ENCODE measurements around the gene ATP6V1A. TPM values are rescaled to one million over a fixed set of nuclear protein-coding genes. Genes with fewer than 3 reads are reported as not detected.

The ATP6V1A gene
- polyA plus RNA-seq, 3 donors, result 35.1 to 295 (median 254) TPM

GRCh38 chr3:113754494-113755159 lies 7.8 kb downstream of the ATP6V1A start:
- Histone ChIP-seq H3K27ac (ENCODE audit: low read depth in 1 of 2, low read length in 2 of 2) (peak overlapping the region; percentile 80 to 91), H3K4me1 (ENCODE audit: control insufficient read depth in 1 of 2, insufficient read depth in 2 of 2, low read length in 2 of 2) (peaks cover 31 to 40% of the 10 kb centered on the region in 2 donors), H3K27me3 (ENCODE audit: control insufficient read depth in 2 of 2, insufficient read depth in 2 of 2, low read length in 2 of 2) (no peaks in the 10 kb centered on the region), H3K4me3 (replicated peaks in 1 of 3; ENCODE audit: low read depth in 2 of 3, low read length in 3 of 3) (peak overlapping the region in 1 of 3 experiments; percentile 41), H3K4me2 (replicated peaks; ENCODE audit: extremely low read depth, low read length, poor library complexity, severe bottlenecking) (peak overlapping the region; percentile 48), H3K36me3 (replicated peaks in 1 of 2; ENCODE audit: control insufficient read depth in 1 of 2, insufficient read depth in 2 of 2, low read length in 2 of 2) (peaks cover 0 to 20% of the 10 kb centered on the region in 2 donors), H4K20me1 (ENCODE audit: insufficient read depth, low read length) (peaks cover 74% of the 10 kb centered on the region), H2AFZ (ENCODE audit: insufficient read depth, low read depth, low read length, poor library complexity, severe bottlenecking) (no peak overlapping the region), H3K79me2 (ENCODE audit: insufficient read depth, low read length) (peaks cover 100% of the 10 kb centered on the region), H3K9ac (ENCODE audit: insufficient read depth, low read length, poor library complexity, severe bottlenecking) (no peak overlapping the region), H3K9me3 (replicated peaks in 1 of 2; ENCODE audit: control insufficient read depth in 1 of 2, insufficient read depth in 1 of 2, low read length in 2 of 2) (peaks cover 0 to 3% of the 10 kb centered on the region in 2 donors)
- Mint-ChIP-seq H3K27me3 (ENCODE audit: low read depth in 3 of 3) (no peaks in the 10 kb centered on the region), H3K36me3 (peaks cover 12 to 15% of the 10 kb centered on the region in 2 donors), H3K27ac (peak overlapping the region; percentile 80 to 93 (median 88)), H3K4me3 (no peak overlapping the region), H3K9me3 (peaks cover 0 to 8% (median 4%) of the 10 kb centered on the region in 7 donors), H3K4me1 (peaks cover 25% of the 10 kb centered on the region)
- 60% methylated on average over 1 of the region's 5 CpGs for WGBS (ENCODE audit: insufficient coverage)
- TF ChIP-seq CTCF (IDR thresholded peaks at IDR 0.05), result no peak
- intact Hi-C loops (cut with micrococcal nuclease), result no loop called here
- DNase-seq, result peak; percentile 65 to 88 (median 83)

GRCh38 chr3:113758389-113759024 lies 11.7 kb downstream of the ATP6V1A start:
- H3K4me3 Mint-ChIP-seq, result no peak overlapping the region
- H3K27me3 Mint-ChIP-seq (ENCODE audit: low read depth in 3 of 3), result no peaks in the 10 kb centered on the region
- Histone ChIP-seq H3K27ac (ENCODE audit: low read depth in 1 of 2, low read length in 2 of 2) (peak overlapping the region in 1 of 2 donors; percentile 7), H3K79me2 (ENCODE audit: insufficient read depth, low read length) (peaks cover 94% of the 10 kb centered on the region), H3K4me3 (replicated peaks in 1 of 3; ENCODE audit: low read depth in 2 of 3, low read length in 3 of 3) (no peak overlapping the region), H3K4me2 (replicated peaks; ENCODE audit: extremely low read depth, low read length, poor library complexity, severe bottlenecking) (no peak overlapping the region), H3K36me3 (replicated peaks in 1 of 2; ENCODE audit: control insufficient read depth in 1 of 2, insufficient read depth in 2 of 2, low read length in 2 of 2) (peaks cover 0 to 34% of the 10 kb centered on the region in 2 donors), H3K9me3 (replicated peaks in 1 of 2; ENCODE audit: control insufficient read depth in 1 of 2, insufficient read depth in 1 of 2, low read length in 2 of 2) (peaks cover 0 to 3% of the 10 kb centered on the region in 2 donors), H3K4me1 (ENCODE audit: control insufficient read depth in 1 of 2, insufficient read depth in 2 of 2, low read length in 2 of 2) (peaks cover 17 to 19% of the 10 kb centered on the region in 2 donors), H4K20me1 (ENCODE audit: insufficient read depth, low read length) (peaks cover 92% of the 10 kb centered on the region), H3K9ac (ENCODE audit: insufficient read depth, low read length, poor library complexity, severe bottlenecking) (no peak overlapping the region), H2AFZ (ENCODE audit: insufficient read depth, low read depth, low read length, poor library complexity, severe bottlenecking) (no peak overlapping the region), H3K27me3 (ENCODE audit: control insufficient read depth in 2 of 2, insufficient read depth in 2 of 2, low read length in 2 of 2) (no peaks in the 10 kb centered on the region)
- no CpG with 5 or more reads among the region's 1 CpG for WGBS (ENCODE audit: insufficient coverage)
- no peak for DNase-seq
- peaks cover 12 to 25% of the 10 kb centered on the region in 2 donors for H3K36me3 Mint-ChIP-seq
- H3K27ac Mint-ChIP-seq, result peak overlapping the region in 2 of 7 donors; percentile 5 to 21
- intact Hi-C loops (cut with micrococcal nuclease), result no loop called here
- H3K9me3 Mint-ChIP-seq, result peaks cover 0 to 8% (median 4%) of the 10 kb centered on the region in 7 donors
- TF ChIP-seq CTCF (IDR thresholded peaks at IDR 0.05), result no peak
- H3K4me1 Mint-ChIP-seq, result peaks cover 10% of the 10 kb centered on the region
